Mammary epithelial cell (primary cell): ENCODE measurements around the gene CRELD1.

ENCODE experiments used
- CTCF ChIP-seq, 2 donors: IDR thresholded peaks in 1 of 2; conservative IDR thresholded peaks in 1 of 2; 2 replicates each; pipeline ENCODE4 v1.5.1; 2011 to 2012; ENCODE audit warnings: inconsistent platforms in 2 of 2, low read length in 2 of 2, mild to moderate bottlenecking in 2 of 2, control low read depth in 1 of 2, low read depth in 1 of 2; ENCODE audit not compliant: insufficient read depth in 1 of 2; ENCODE audit errors: extremely low read depth in 1 of 2
- EZH2 ChIP-seq: IDR thresholded peaks from 2 replicates; pipeline ENCODE4 v1.6.1; 2012; ENCODE audit warnings: low read length, inconsistent platforms, borderline replicate concordance

- TF ChIP-seq CTCF (conservative IDR thresholded peaks at IDR 0.05 in 1 of 2, IDR thresholded peaks at IDR 0.05 in 1 of 2; ENCODE audit: extremely low read depth in 1 of 2, insufficient read depth in 1 of 2, low read depth in 1 of 2, low read length in 2 of 2) (no peak), EZH2 (no peak)
Observed at GRCh38 chr3:9948586-9948985, 15.0 kb downstream of the CRELD1 start.
